Panc1 (cell line): ENCODE measurements around the gene RAB30.
"Not testable (repeated sequence)": the region's sequence is repeated elsewhere in the genome, so short reads cannot be mapped to it uniquely, and the experiment has no call there.

Experiments
- CTCF ChIP-seq: fragments of 450-650 bp; IDR thresholded peaks from 2 replicates; pipeline ENCODE4 v1.5.1; 2017; ENCODE audit warnings: mild to moderate bottlenecking
- POLR2AphosphoS5 ChIP-seq: IDR thresholded peaks from 2 replicates; pipeline ENCODE4 v1.6.1; 2012; ENCODE audit warnings: mild to moderate bottlenecking, low read depth, low read length, moderate library complexity
- REST ChIP-seq, 2 experiments: IDR thresholded peaks; 2 replicates each; pipeline ENCODE4 v1.6.1; 2011 to 2012; ENCODE audit warnings: low read depth in 2 of 2, control low read depth in 1 of 2, low read length in 1 of 2, mild to moderate bottlenecking in 1 of 2, moderate library complexity in 1 of 2; ENCODE audit not compliant: insufficient read depth in 1 of 2
- SIN3A ChIP-seq: IDR thresholded peaks from 2 replicates; pipeline ENCODE4 v1.6.1; 2012; ENCODE audit warnings: low read depth, mild to moderate bottlenecking, low read length, moderate library complexity, borderline replicate concordance; ENCODE audit not compliant: insufficient read depth
- TCF7L2 ChIP-seq: IDR thresholded peaks from 2 replicates; pipeline ENCODE4 v1.6.1; 2011; ENCODE audit warnings: mild to moderate bottlenecking, low read depth, low read length, inconsistent platforms

GRCh38 chr11:82970507-82971083, 101.1 kb downstream of the RAB30 start:
- TF ChIP-seq POLR2AphosphoS5; CTCF; TCF7L2; REST (IDR thresholded peaks at IDR 0.05; ENCODE audit: insufficient read depth in 1 of 2, low read depth in 2 of 2, low read length in 1 of 2); SIN3A: not testable (repeated sequence)
